IPS-11a (cell line): ENCODE results near the gene PKN2.

Experiments
- H3K4me3 ChIP-seq: one replicate; pipeline ENCODE4 v1.5.1; 2013; ENCODE audit warnings: low read depth, low read length, control low read depth

The PKN2 gene

DNA sequence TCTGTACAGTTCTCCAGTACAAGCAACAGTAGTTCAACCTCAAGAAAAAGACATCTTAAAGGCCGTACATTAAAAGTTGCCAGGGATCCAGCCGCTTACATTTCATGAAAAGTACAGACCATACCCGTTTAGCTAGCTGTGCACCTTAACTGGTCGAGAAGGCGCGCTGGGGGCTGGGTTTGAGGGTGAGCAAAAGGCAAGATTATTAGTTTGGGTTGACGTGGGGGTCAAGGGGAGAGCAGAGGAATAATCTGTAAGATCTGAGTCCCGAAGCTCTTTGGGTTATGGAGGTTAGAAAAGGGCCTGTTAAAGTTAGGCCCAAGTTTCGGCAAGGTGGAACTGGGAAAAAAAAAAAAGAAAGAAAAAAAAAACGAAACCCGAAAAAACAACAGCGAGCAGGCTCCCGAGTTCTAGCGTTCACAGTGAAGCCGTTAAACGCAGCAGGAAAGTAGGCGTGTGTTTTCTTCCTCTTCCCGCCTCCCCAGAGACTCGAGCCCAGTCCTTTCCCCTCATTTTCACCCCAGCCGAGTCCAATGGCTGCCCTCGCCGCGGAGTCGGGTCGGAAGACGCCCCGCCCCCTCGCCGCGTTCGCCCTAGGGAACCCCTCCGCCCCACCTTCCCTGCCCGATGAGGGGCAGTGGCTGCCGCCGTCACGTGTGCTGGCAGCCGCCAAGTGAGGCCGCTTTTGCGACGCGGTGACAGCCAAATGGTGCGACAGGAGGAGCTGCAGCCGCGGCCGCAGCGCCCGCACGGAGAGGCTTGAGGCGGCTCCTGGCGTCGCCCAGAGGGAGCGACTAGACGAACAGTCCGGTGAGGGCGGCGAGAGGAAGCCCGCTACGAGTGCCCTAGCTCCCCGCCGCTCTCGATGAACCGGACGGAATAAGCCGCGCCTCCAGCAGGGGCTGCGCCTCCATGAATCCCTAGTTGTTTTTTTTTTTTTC lies at the start of gene PKN2:
Gene PKN2 (plus strand): TSS at position 733 of the 941 bp plus-strand sequence. CDS start 308 bp downstream, outside the sequence.
- peak within 1 kb of the TSS; percentile 88 for H3K4me3 ChIP-seq

- no peak overlapping the region for H3K4me3 ChIP-seq
Measured at GRCh38 chr1:88634538-88634937, 49.5 kb upstream of the PKN2 start.

- no peak overlapping the region for H3K4me3 ChIP-seq
Measured at GRCh38 chr1:88640060-88640459, 44.0 kb upstream of the PKN2 start.

DNA sequence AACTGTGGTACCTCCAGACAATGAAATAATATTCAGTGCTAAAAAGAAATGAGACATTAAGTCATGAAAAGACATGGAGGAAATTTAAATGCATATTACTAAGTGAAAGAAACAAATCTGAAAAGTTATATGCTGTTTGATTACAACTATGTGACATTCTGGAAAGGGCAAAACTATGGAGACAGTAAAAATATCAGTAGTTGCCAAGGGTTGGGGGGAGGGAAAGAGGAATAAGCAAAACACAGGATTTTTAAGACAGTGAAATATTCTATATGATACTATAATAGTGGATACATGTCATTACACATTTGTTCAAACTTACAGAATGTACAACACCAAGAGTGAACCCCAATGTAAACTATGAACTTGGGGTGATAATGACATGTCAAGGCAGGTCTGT lies 38.2 kb upstream of the PKN2 start:
- H3K4me3 ChIP-seq = no peak overlapping the region

DNA sequence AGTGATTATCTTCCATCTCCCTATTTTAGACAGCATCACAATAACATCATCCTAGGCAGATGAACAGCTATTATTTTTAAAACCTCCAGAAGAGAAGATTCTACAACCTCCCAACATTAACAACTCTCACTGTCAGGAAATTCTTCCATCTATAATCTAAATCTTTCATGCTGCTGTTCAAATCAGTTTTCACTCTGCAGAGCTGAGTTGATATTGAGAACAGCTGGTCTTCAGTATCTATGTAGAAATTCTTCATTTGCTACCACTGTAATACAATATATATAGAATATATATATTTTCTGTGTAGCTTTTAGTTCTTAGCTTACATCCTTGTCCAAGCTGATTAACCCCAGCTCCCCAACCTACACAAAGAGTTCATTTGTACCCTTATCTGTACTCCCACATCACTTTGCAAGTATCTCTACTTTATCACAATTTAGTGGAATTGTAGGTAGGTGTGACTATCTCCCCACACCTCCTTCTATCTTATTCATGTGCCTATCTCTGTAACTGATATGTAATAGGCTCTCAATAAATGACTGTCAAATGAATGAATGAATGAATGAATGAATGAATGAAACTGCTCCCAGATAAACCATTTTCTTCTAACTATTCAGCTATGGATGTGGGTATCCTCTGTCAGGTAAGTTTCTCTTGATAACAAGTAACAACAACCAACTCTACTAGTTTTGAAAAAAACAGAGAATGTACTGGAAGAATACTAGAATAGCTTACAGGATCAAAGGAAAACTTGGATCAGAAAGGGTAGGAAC lies 37.4 kb upstream of the PKN2 start:
- H3K4me3 ChIP-seq = no peak overlapping the region

- no peak overlapping the region for H3K4me3 ChIP-seq
Measured at GRCh38 chr1:88647249-88647645, 36.8 kb upstream of the PKN2 start.

DNA sequence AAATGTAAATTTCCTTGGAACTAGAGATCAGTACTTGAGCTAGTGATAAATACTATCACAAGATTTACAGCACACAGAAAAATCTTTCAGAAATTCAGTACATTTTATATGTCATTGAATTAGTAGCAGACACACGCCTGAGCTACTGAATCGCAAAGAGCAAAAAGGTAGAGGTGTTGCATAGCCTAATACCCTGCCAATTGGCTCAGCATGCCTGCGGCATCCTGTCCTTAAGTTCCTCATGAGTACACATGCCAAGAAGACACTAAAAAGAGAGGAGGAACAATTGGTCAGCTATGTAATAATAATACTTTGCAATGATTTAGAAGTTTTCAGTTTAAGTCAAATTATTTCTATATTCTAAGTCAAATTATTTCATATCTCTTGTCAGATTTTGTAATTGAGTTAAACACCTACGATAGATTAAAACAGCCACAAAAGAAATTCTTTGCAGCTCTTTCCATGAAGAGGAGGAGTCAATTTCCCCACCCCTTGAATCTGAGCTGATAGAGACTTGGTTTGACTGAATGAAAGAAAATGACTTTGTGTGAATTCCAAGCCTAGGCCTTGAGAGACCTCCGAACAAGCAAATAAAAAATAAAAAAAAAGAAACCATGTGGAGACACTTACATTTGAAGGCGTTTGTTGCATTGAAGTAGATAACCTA lies 36.2 kb upstream of the PKN2 start:
- no peak overlapping the region for H3K4me3 ChIP-seq

DNA sequence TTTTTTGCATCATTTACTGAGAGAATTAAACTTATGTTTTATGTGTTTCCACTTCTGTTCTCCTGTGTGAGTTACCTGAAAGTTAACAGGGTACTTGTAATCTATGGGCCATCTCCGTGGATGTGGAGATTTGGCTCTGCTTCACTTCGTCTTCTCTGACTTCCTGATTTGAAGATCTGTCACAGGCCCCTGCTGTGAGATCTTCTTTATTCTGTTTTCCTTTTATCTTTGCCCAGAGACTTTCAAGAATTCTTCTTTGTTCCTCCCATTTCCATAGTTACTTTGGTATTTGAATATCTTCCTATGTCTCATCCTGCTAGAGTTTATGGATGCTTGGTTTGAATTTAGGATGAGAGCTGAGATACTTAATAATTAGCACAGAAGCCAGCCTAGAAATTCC lies 35.4 kb upstream of the PKN2 start:
- no peak overlapping the region for H3K4me3 ChIP-seq

- no peak overlapping the region for H3K4me3 ChIP-seq
Measured at GRCh38 chr1:88649932-88650331, 34.1 kb upstream of the PKN2 start.

GRCh38 chr1:88650676-88651418 lies 33.2 kb upstream of the PKN2 start:
- no peak overlapping the region for H3K4me3 ChIP-seq

DNA sequence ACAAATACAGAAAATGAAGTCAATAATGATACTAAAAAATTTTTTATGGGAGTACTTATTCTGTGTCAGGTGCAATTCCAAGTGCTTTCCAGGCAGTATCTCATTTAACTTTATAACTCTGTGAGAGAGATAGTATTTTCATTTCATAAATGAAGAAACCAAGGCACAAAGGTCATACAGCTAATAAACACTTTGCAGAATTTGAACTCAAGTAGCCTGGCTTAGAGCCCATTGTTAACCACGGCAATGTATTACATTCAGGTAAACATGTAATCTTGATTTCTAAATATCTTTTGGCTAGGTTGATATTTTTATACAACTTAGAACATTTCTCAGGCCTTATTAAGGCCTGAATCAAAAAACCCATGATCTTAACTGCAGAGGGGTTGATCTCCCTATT lies 28.9 kb upstream of the PKN2 start:
- no peak overlapping the region for H3K4me3 ChIP-seq

DNA sequence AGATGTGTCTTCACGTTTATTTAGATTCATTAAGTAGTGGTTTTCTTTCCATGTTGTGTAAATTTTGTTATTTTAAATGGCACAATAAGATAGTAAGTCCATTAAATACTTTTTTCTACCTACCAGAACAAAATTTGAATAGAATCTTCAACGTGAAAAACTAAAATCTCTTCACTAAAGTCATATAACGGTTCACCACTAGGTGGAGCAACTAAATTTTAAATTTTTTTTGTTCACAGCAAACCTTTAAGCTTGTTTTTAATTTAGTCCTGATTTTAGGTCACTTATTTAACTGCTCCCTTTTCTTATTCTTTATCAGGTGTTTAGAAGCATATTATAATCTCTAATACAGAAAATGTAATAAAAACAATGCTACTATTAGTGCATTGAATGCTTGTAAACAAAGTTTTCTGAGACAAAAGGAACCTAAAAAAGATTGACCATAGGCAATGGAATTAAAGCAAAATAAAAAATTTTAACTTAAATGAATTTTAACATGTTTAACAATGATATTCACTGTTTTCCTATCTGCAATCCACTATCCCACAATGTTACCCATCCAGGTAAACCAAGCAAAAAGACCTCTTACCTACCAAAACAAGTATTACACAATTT lies 28.3 kb upstream of the PKN2 start:
- no peak overlapping the region for H3K4me3 ChIP-seq

- no peak overlapping the region for H3K4me3 ChIP-seq
Measured at GRCh38 chr1:88658419-88658818, 25.7 kb upstream of the PKN2 start.

DNA sequence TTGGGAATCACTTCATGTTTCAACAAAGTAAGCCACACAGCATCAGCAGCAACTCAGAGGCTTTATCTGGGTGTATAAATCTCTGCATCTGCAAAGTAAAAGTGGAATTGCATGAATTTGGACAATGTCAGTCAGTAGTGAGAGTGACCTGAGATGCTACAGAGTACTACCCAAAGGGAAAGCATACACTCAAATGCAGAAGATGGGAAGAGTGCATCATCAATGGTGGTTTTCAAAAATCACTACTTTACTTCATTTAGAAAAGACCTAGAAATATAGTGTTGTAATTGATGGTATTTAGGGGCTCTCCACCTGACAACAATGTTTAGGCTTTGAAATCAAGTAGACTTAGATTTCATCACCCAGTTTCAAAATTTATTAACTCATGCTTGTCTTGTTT lies 24.5 kb upstream of the PKN2 start:
- no peak overlapping the region for H3K4me3 ChIP-seq

- H3K4me3 ChIP-seq = no peak overlapping the region
Measured at GRCh38 chr1:88661188-88661587, 22.9 kb upstream of the PKN2 start.

DNA sequence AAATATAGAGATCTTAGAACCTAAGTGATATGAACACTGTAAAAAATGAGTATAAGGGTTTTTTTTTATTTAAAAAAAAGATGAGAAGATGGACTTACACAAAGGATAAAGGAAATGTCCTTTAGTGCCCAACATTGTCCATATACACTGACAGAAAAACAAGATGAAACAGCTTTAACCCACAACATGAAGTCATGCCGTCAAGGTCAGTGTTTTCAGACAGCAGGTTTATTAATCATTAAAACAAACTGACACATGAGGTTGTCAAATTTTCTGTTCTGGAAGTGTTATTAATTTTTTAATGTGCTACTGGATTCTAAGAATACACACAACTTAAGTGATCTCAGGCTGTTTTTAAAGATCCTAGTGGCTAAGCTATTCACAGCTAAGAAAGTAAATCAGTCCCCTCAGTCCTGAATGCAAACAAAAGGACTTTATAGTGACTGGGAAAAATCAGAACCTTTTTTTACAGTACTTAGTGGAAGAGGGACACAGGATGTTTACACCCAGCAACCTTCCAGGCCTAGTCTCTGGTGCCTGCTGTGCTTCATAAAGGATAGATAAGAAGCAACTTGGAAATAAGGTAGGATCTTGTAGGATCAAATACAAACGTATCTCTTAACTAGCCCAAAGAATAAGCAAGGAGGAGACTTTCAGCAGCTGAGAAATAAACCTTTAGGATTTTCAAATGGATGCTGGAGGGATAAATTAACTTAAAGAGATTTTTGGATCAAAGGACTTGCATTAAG lies 21.9 kb upstream of the PKN2 start:
- no peak overlapping the region for H3K4me3 ChIP-seq

GRCh38 chr1:88662723-88663122 lies 21.4 kb upstream of the PKN2 start:
- no peak overlapping the region for H3K4me3 ChIP-seq

DNA sequence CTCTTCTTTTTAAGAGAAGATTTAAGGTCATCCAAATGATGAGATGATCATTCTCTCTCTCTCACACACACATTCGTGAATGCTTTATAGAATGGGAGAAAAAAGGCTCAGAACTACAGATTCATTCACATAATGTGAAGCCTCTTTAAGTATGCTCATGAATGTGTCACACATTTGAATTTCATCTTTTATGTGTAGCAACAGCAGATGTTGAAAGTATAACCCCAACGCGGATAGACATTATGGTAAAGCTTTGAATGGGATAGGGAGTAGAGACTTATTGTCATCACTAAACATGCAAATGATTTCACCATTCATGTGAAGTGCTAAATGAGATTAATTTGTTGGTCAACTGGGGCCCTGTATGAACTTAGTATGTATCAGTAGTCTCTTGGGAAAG lies 15.7 kb upstream of the PKN2 start:
- H3K4me3 ChIP-seq = no peak overlapping the region

DNA sequence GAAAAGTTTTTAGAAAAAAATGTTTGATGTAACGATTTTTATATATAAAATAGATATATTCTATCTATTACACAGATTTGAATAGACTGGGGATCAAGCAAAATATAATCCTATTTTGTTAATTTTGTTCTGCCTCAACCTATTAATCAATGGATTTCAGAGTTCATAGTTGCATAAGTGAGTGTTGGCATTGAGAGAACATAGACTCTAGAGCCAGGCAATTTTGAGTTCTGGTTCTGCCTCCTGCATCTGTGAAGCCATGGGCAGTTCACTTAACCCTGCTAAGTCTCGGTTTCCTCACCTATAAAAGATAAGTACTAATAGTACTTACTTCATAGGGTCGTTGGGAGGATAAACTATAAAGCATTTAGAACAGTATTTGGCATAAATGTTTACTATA lies 13.6 kb upstream of the PKN2 start:
- H3K4me3 ChIP-seq = no peak overlapping the region

DNA sequence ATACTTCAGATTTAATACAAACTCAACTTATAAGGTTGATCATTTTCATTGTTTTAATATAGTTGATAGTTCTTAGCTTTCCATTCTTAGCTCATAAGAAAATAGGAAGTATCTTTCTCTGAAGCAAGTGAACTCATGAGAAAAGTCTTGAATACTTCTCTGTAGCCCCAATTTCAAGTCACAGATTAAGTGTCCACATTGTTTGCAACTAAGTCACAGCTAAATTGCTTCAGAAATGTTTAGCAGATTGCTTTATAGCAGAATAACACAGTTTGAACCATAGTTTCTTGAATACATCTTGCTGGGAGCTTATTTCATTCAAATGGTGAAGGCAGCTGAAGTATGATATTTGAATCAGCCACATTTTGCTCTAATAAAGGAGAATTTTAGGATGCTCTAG lies 10.6 kb upstream of the PKN2 start:
- no peak overlapping the region for H3K4me3 ChIP-seq
